Ovary (tissue), 3 donors: ENCODE measurements around the gene EPHA1.

Experiments
- CTCF ChIP-seq, 3 donors: fragments of 450-650 bp in 2 of 3; fragments of 200-600 bp in 1 of 3; IDR thresholded peaks; one replicate each; pipeline versions ENCODE4 v1.5.1 to v1.8.0; 2016 to 2022; ENCODE audit warnings: antibody characterized with exemption in 3 of 3, mild to moderate bottlenecking in 1 of 3
- POLR2A ChIP-seq: fragments of 450-650 bp; IDR thresholded peaks from one replicate; pipeline ENCODE4 v1.6.1; 2017; ENCODE audit warnings: antibody characterized with exemption, mild to moderate bottlenecking, moderate library complexity
- donor health status: DM: no; HTN: no; CAD: no.

- TF ChIP-seq POLR2A (no peak), CTCF (IDR thresholded peaks at IDR 0.05) (no peak)
These were observed 47.7 kb downstream of the EPHA1 start for GRCh38 chr7:143360788-143361551.
